Ishikawa (cell line): ENCODE measurements around the gene ST3GAL6.

ENCODE experiments used
- CEBPB ChIP-seq: IDR thresholded peaks from 2 replicates; pipeline ENCODE4 v1.6.1; 2012
- CREB1 ChIP-seq: IDR thresholded peaks from 2 replicates; pipeline ENCODE4 v1.6.1; 2012; ENCODE audit warnings: low read depth
- EGR1 ChIP-seq: IDR thresholded peaks from 2 replicates; pipeline ENCODE4 v1.6.1; 2012
- EP300 ChIP-seq: IDR thresholded peaks from 2 replicates; pipeline ENCODE4 v1.6.1; 2012; ENCODE audit warnings: borderline replicate concordance
- FOXM1 ChIP-seq: IDR thresholded peaks from 2 replicates; pipeline ENCODE4 v1.6.1; 2012; ENCODE audit warnings: low read depth, borderline replicate concordance
- MAX ChIP-seq: IDR thresholded peaks from 2 replicates; pipeline ENCODE4 v1.6.1; 2012
- NFIC ChIP-seq: IDR thresholded peaks from 2 replicates; pipeline ENCODE4 v1.6.1; 2012
- RAD21 ChIP-seq: IDR thresholded peaks from 2 replicates; pipeline ENCODE4 v1.6.1; 2012; ENCODE audit warnings: low read depth
- TAF1 ChIP-seq: IDR thresholded peaks from 2 replicates; pipeline ENCODE4 v1.6.1; 2012; ENCODE audit warnings: low read depth, mild to moderate bottlenecking
- TCF12 ChIP-seq: IDR thresholded peaks from 2 replicates; pipeline ENCODE4 v1.6.1; 2012; ENCODE audit warnings: low read depth
- TEAD4 ChIP-seq: IDR thresholded peaks from 2 replicates; pipeline ENCODE4 v1.6.1; 2012
- YY1 ChIP-seq: IDR thresholded peaks from 2 replicates; pipeline ENCODE4 v1.6.1; 2012; ENCODE audit warnings: low read depth
- ZBTB7A ChIP-seq: IDR thresholded peaks from 2 replicates; pipeline ENCODE4 v1.6.1; 2012; ENCODE audit warnings: low read depth
- TF ChIP-seq, protein P1 (sequence below): IDR thresholded peaks from 2 replicates; pipeline ENCODE4 v1.6.1; 2012; ENCODE audit warnings: low read depth, mild to moderate bottlenecking
- TF ChIP-seq, protein P2 (sequence below): IDR thresholded peaks from 2 replicates; pipeline ENCODE4 v1.6.1; 2012

ST3GAL6 gene

GRCh38 chr3:98780343-98780742 is 17.2 kb downstream of the ST3GAL6 start:
- no peak for TF ChIP-seq MAX
- no peak for TF ChIP-seq FOXM1
- TF ChIP-seq CEBPB, result no peak
- TF ChIP-seq YY1, result no peak
- TF ChIP-seq ZBTB7A, result no peak
- no peak for TF ChIP-seq EP300

DNA sequence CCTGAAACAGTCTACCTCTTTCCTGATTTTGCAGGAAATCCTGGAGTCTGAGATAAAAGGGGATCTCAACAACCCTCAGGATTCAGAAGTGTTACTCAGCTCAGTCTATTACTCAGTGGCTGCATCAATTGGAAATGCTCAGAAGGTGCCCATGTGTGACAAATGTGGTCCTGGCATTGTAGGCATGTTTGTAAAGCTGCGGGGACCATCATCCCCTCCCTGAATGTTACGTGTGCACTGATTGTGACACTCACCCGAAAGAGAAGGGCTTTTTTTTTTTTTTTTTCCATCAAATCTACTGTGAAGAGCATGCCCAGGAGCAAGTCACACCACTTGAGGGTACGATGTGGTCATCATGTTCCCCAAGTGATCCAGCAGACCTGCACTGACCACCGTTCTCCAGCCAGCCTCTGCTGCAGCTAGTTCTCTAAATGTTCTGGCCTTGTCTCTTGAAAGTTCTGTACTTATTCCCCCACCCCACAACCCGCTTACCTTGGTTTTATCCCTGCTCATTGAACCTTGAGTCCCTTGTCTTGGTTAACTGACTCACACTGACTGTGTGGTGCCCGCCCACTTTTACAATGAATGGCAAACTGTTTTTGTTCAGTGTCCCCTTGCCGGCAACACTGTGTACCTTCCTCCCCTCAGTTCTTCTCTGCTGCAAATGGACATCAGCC is 19.8 kb downstream of the ST3GAL6 start:
- TF ChIP-seq RAD21, result no peak
- TF ChIP-seq, protein P1, sequence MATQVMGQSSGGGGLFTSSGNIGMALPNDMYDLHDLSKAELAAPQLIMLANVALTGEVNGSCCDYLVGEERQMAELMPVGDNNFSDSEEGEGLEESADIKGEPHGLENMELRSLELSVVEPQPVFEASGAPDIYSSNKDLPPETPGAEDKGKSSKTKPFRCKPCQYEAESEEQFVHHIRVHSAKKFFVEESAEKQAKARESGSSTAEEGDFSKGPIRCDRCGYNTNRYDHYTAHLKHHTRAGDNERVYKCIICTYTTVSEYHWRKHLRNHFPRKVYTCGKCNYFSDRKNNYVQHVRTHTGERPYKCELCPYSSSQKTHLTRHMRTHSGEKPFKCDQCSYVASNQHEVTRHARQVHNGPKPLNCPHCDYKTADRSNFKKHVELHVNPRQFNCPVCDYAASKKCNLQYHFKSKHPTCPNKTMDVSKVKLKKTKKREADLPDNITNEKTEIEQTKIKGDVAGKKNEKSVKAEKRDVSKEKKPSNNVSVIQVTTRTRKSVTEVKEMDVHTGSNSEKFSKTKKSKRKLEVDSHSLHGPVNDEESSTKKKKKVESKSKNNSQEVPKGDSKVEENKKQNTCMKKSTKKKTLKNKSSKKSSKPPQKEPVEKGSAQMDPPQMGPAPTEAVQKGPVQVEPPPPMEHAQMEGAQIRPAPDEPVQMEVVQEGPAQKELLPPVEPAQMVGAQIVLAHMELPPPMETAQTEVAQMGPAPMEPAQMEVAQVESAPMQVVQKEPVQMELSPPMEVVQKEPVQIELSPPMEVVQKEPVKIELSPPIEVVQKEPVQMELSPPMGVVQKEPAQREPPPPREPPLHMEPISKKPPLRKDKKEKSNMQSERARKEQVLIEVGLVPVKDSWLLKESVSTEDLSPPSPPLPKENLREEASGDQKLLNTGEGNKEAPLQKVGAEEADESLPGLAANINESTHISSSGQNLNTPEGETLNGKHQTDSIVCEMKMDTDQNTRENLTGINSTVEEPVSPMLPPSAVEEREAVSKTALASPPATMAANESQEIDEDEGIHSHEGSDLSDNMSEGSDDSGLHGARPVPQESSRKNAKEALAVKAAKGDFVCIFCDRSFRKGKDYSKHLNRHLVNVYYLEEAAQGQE, result no peak
- TF ChIP-seq YY1, result no peak
- TF ChIP-seq EGR1, result no peak
- TF ChIP-seq TCF12, result peak; percentile 44
- TF ChIP-seq CEBPB, result no peak; the same call in 1 of the 2 replicates
- no peak for TF ChIP-seq CREB1
- no peak for TF ChIP-seq MAX
- TF ChIP-seq TEAD4, result peak; percentile 40; the same call in 1 of the 2 replicates
- 0 out of 2 replicates have a peak, but pooled peaks have one; percentile 44 for TF ChIP-seq NFIC
- TF ChIP-seq, protein P2, sequence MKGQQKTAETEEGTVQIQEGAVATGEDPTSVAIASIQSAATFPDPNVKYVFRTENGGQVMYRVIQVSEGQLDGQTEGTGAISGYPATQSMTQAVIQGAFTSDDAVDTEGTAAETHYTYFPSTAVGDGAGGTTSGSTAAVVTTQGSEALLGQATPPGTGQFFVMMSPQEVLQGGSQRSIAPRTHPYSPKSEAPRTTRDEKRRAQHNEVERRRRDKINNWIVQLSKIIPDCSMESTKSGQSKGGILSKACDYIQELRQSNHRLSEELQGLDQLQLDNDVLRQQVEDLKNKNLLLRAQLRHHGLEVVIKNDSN, result no peak
- no peak for TF ChIP-seq ZBTB7A
- TF ChIP-seq FOXM1, result no peak
- no peak for TF ChIP-seq TAF1
- TF ChIP-seq EP300, result peak; percentile 22; the same call in 1 of the 2 replicates

DNA sequence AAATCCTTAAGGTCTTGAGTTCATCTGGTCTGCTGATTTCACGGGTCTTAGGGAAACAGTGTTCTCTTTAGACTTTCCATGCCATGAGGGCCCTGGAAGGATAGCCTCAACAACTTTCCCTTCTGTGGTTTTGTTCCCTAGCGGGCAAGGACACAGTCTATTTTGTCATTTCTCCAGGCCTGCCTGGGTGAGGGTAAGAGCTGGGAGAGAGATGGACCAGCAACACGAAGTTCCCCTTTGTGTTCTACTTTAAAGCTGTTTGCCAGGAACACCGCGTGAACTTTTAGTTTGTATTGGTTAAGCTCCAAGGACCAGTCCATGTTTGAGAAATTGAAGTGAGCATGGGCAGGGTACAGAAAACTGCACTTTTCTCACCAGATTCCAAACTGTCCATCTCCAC is 20.9 kb downstream of the ST3GAL6 start:
- TF ChIP-seq TAF1, result no peak
- TF ChIP-seq YY1, result no peak
- TF ChIP-seq CREB1, result no peak
- TF ChIP-seq, protein P2, result no peak
- no peak for TF ChIP-seq EP300
- no peak for TF ChIP-seq TCF12
- no peak for TF ChIP-seq TEAD4

GRCh38 chr3:98784666-98785600 is 21.8 kb downstream of the ST3GAL6 start:
- TF ChIP-seq FOXM1, result no peak
- no peak for TF ChIP-seq TEAD4
- peak; percentile 76 for TF ChIP-seq CEBPB

DNA sequence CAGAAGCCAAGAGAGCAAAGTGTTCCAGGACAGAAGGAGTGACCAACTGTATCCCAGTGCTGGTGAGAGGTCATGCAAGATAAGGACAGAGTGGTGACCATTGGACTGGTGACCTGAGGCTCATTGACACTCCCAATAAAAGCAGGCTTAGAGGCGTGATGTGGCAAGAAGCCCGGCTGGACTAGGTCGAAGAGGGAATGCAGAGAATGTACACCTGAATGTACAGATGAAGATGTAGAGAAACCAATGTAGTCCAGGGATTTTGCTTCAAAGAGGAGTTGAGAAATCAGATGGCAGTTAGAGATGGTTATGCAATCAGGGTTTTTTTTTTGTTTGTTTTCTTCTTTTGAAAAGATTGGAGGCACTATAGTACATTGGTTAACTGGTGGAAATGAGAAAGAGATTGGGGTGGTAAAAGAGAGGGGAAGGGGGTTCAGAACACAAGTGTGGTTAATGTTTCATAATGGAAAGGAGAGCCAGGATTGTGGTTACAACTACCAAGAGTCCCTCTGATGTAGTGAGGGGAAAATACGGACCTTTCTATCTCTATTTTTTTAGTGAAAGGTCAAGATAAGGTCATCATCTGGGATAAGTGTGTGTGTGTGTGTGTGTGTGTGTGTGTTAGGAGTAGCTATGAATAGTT is 23.3 kb downstream of the ST3GAL6 start:
- TF ChIP-seq, protein P2, result no peak
- TF ChIP-seq RAD21, result no peak

GRCh38 chr3:98787181-98787580 is 24.0 kb downstream of the ST3GAL6 start:
- TF ChIP-seq, protein P1, result no peak
- no peak for TF ChIP-seq TEAD4
- TF ChIP-seq CREB1, result no peak
- TF ChIP-seq MAX, result no peak
- TF ChIP-seq ZBTB7A, result no peak
- TF ChIP-seq YY1, result no peak
- TF ChIP-seq, protein P2, result no peak
- TF ChIP-seq TAF1, result no peak
- no peak for TF ChIP-seq CEBPB
- no peak for TF ChIP-seq FOXM1
